ENCODE results near the gene ERGIC3.

DNA sequence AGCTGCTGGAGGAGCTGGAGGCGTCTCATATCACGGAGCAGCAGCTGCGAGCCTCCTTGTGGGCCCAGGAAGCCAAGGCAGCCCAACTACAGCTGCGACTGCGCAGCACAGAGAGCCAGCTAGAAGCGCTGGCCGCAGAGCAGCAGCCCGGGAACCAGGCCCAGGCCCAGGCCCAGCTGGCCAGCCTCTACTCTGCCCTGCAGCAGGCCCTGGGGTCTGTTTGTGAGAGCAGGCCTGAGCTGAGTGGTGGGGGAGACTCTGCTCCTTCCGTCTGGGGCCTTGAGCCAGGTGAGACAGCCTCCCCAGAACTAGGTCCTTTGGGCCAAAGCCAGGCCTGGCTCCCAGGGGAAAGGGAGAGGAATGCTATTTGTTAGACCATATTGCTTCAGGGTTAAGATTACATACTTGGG lies 44.1 kb upstream of the ERGIC3 start:
- TF ChIP-seq, protein P1, sequence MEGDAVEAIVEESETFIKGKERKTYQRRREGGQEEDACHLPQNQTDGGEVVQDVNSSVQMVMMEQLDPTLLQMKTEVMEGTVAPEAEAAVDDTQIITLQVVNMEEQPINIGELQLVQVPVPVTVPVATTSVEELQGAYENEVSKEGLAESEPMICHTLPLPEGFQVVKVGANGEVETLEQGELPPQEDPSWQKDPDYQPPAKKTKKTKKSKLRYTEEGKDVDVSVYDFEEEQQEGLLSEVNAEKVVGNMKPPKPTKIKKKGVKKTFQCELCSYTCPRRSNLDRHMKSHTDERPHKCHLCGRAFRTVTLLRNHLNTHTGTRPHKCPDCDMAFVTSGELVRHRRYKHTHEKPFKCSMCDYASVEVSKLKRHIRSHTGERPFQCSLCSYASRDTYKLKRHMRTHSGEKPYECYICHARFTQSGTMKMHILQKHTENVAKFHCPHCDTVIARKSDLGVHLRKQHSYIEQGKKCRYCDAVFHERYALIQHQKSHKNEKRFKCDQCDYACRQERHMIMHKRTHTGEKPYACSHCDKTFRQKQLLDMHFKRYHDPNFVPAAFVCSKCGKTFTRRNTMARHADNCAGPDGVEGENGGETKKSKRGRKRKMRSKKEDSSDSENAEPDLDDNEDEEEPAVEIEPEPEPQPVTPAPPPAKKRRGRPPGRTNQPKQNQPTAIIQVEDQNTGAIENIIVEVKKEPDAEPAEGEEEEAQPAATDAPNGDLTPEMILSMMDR (IDR thresholded peaks at IDR 0.05): no peak
- TF ChIP-seq EZH2 (IDR thresholded peaks at IDR 0.05; ENCODE audit: borderline replicate concordance, insufficient read depth, low read depth, low read length, poor library complexity, severe bottlenecking): no peak
